Measurements from ENCODE around the gene C16orf46.

GRCh38 chr16:81067166-81067565 lies 9.9 kb downstream of the C16orf46 start:
- TF ChIP-seq CTCF (IDR thresholded peaks at IDR 0.05) (no peak), POLR2A (IDR thresholded peaks at IDR 0.05) (no peak), EP300 (IDR thresholded peaks at IDR 0.05) (no peak)

Measured in ovary (tissue), 3 donors.